Astrocyte (in vitro differentiated cells and primary cell): ENCODE results near the gene KLHL30. TPM values are rescaled to one million over a fixed set of nuclear protein-coding genes. Genes with fewer than 3 reads are reported as not detected.

Source experiments
- DNase-seq: peaks from one replicate; pipeline ENCODE4 v3.0.0-alpha.2; 2010; ENCODE audit warnings: low read depth
- FAIRE-seq: peaks from 2 replicates; lab custom pipeline; 2011; peaks lifted over from hg19 to GRCh38; lab: Jason Lieb, UNC
- H2AFZ ChIP-seq: 2 replicates; pipeline ENCODE4 v1.6.0; 2012; ENCODE audit warnings: low read depth, low read length, inconsistent platforms
- H3K27ac ChIP-seq: 2 replicates; pipeline ENCODE4 v1.5.1; 2011; ENCODE audit warnings: low read depth, low read length, inconsistent platforms
- H3K27me3 ChIP-seq: 2 replicates; pipeline ENCODE4 v1.6.0; 2011; ENCODE audit warnings: low read length, inconsistent platforms; ENCODE audit not compliant: insufficient read depth
- H3K36me3 ChIP-seq: 2 replicates; pipeline ENCODE4 v1.5.1; 2011; ENCODE audit warnings: low read length, inconsistent platforms; ENCODE audit not compliant: insufficient read depth
- H3K4me1 ChIP-seq: 2 replicates; pipeline ENCODE4 v1.5.1; 2011; ENCODE audit warnings: low read length, inconsistent platforms; ENCODE audit not compliant: insufficient read depth
- H3K4me2 ChIP-seq: 2 replicates; pipeline ENCODE4 v1.6.0; 2012; ENCODE audit warnings: low read length, inconsistent platforms
- H3K4me3 ChIP-seq: 2 replicates; pipeline ENCODE4 v1.5.1; 2011; ENCODE audit warnings: low read depth, mild to moderate bottlenecking, low read length, inconsistent platforms; ENCODE audit not compliant: insufficient read depth
- H3K79me2 ChIP-seq: 2 replicates; pipeline ENCODE4 v1.6.0; 2012; ENCODE audit warnings: mild to moderate bottlenecking, low read length, inconsistent platforms; ENCODE audit not compliant: insufficient read depth
- H3K9ac ChIP-seq: 2 replicates; pipeline ENCODE4 v1.6.0; 2012; ENCODE audit warnings: mild to moderate bottlenecking, low read length, inconsistent platforms
- H3K9me3 ChIP-seq: 2 replicates; pipeline ENCODE4 v1.5.1; 2012; ENCODE audit warnings: low read depth, mild to moderate bottlenecking, low read length, inconsistent platforms; ENCODE audit not compliant: insufficient read depth
- H4K20me1 ChIP-seq: 2 replicates; pipeline ENCODE4 v1.6.0; 2012; ENCODE audit warnings: low read length, inconsistent platforms; ENCODE audit not compliant: insufficient read depth
- H3K27ac Mint-ChIP-seq: one replicate; pipeline ENCODE4 v1.8.0; 2021; ENCODE audit warnings: mild to moderate bottlenecking, mixed read lengths; ENCODE audit not compliant: unreplicated experiment
- H3K27me3 Mint-ChIP-seq: one replicate; pipeline ENCODE4 v1.8.0; 2021; ENCODE audit warnings: low read depth, mixed read lengths; ENCODE audit not compliant: unreplicated experiment
- H3K36me3 Mint-ChIP-seq: one replicate; pipeline ENCODE4 v1.8.0; 2021; ENCODE audit warnings: low read depth, mixed read lengths; ENCODE audit not compliant: unreplicated experiment
- H3K4me1 Mint-ChIP-seq: one replicate; pipeline ENCODE4 v1.8.0; 2021; ENCODE audit warnings: low read depth, mixed read lengths; ENCODE audit not compliant: unreplicated experiment
- H3K4me3 Mint-ChIP-seq: one replicate; pipeline ENCODE4 v1.8.0; 2021; ENCODE audit warnings: mild to moderate bottlenecking, moderate library complexity, mixed read lengths; ENCODE audit not compliant: unreplicated experiment
- H3K9me3 Mint-ChIP-seq: one replicate; pipeline ENCODE4 v1.8.0; 2021; ENCODE audit warnings: mild to moderate bottlenecking, mixed read lengths; ENCODE audit not compliant: unreplicated experiment
- EZH2 ChIP-seq: IDR thresholded peaks from 2 replicates; pipeline ENCODE4 v1.6.1; 2012; ENCODE audit warnings: mild to moderate bottlenecking, low read length, inconsistent platforms; ENCODE audit not compliant: insufficient read depth
- total RNA-seq: library from RNA; stranded (reverse); gene quantifications from 2 replicates; pipeline ENCODE4 v1.2.1, GENCODE V29; 2021
- TF ChIP-seq, protein P1 (sequence below): IDR thresholded peaks from 2 replicates; pipeline ENCODE4 v1.5.1; 2011; ENCODE audit warnings: low read depth, mild to moderate bottlenecking, inconsistent platforms, low read length, moderate library complexity; ENCODE audit not compliant: insufficient read depth

The KLHL30 gene
- total RNA-seq, 1 donor from 2014 or later = 0.59 TPM

DNA sequence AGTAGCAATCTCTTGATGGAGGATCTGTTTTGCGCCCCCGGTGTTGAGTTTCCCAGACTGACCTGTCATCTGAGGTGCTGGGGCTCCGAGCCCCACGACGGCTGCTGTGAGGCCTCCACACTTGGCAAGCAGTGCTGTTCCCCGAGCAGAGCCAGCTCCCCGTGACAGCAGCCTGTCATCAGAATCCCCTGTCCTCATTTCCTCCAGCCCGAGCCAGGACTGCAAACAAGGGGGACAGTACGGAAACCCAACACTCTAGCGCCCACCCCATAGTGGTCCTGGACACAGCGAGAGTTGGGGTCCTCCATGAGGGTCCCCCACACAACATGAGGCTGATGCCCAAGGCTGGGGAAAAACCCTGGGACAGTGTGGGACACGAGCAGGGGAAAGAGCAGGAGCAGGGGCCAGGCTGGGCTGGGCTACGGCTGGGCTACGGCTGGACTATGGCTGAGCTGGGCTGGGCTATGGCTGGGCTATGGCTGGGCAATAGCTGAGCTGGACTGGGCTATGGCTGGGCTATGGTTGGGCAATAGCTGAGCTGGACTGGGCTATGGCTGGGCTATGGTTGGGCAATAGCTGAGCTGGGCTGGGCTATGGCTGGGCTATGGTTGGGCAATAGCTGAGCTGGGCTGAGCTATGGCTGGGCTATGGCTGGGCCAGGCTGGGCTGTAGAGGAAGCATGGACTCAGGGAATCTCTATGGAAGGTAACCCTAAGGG, 1.5 kb upstream of the KLHL30 start:
- Histone ChIP-seq H3K9me3 (no peaks in the 10 kb centered on the region), H3K4me3 (no peak overlapping the region), H3K4me1 (no peaks in the 10 kb centered on the region), H2AFZ (no peak overlapping the region), H3K9ac (no peak overlapping the region), H3K4me2 (no peak overlapping the region), H4K20me1 (no peaks in the 10 kb centered on the region), H3K36me3 (no peaks in the 10 kb centered on the region), H3K79me2 (no peaks in the 10 kb centered on the region), H3K27me3 (no peaks in the 10 kb centered on the region), H3K27ac (no peak overlapping the region)
- Mint-ChIP-seq H3K4me1 (peaks cover 6% of the 10 kb centered on the region), H3K9me3 (no peaks in the 10 kb centered on the region), H3K27ac (no peak overlapping the region), H3K36me3 (peaks cover 2% of the 10 kb centered on the region), H3K27me3 (peaks cover 32% of the 10 kb centered on the region), H3K4me3 (no peak overlapping the region)
- TF ChIP-seq, protein P1, sequence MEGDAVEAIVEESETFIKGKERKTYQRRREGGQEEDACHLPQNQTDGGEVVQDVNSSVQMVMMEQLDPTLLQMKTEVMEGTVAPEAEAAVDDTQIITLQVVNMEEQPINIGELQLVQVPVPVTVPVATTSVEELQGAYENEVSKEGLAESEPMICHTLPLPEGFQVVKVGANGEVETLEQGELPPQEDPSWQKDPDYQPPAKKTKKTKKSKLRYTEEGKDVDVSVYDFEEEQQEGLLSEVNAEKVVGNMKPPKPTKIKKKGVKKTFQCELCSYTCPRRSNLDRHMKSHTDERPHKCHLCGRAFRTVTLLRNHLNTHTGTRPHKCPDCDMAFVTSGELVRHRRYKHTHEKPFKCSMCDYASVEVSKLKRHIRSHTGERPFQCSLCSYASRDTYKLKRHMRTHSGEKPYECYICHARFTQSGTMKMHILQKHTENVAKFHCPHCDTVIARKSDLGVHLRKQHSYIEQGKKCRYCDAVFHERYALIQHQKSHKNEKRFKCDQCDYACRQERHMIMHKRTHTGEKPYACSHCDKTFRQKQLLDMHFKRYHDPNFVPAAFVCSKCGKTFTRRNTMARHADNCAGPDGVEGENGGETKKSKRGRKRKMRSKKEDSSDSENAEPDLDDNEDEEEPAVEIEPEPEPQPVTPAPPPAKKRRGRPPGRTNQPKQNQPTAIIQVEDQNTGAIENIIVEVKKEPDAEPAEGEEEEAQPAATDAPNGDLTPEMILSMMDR = no peak
- TF ChIP-seq EZH2 = no peak
- FAIRE-seq (no peak), DNase-seq (no peak)

DNA sequence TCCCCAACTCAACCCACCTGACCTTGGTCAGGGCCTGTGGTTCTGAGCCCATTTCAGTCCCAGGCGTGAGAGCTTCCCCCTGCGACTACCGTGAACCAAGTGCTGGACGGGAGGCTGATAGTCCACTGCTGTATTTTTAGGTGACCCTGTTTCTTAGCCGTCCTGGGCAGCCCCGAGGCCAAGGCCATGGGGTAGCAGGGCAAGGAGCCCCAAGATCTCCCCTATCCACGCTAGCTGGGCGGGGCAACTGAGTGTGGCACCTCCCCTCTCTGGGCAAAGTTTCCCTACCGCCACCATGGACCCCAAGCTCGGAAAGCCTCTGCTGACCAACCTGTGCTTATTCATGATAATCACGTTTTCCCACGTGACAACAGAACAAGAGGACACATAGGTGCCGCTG, 583 bp upstream of the KLHL30 start:
- TF ChIP-seq, protein P1 = no peak
- TF ChIP-seq EZH2 = no peak
- Mint-ChIP-seq H3K4me3 (no peak overlapping the region), H3K27ac (no peak overlapping the region), H3K36me3 (peaks cover 2% of the 10 kb centered on the region), H3K27me3 (peaks cover 29% of the 10 kb centered on the region), H3K9me3 (no peaks in the 10 kb centered on the region), H3K4me1 (peaks cover 7% of the 10 kb centered on the region)
- Histone ChIP-seq H3K79me2 (no peaks in the 10 kb centered on the region), H3K27me3 (no peaks in the 10 kb centered on the region), H3K9ac (no peak overlapping the region), H3K9me3 (no peaks in the 10 kb centered on the region), H3K4me2 (no peak overlapping the region), H3K36me3 (no peaks in the 10 kb centered on the region), H3K4me3 (no peak overlapping the region), H3K27ac (no peak overlapping the region), H2AFZ (no peak overlapping the region), H4K20me1 (no peaks in the 10 kb centered on the region), H3K4me1 (no peaks in the 10 kb centered on the region)
- no peak for FAIRE-seq
- DNase-seq = no peak
